Activated naive CD4-positive, alpha-beta T cell treated with anti-CD3 and anti-CD28 coated beads, Interleukin-2, amount 50 U/mL, for 24 hours (primary cell): ENCODE measurements around the gene CHMP6.

ENCODE experiments used
- H3K27ac Mint-ChIP-seq: one replicate; pipeline ENCODE4 v1.8.0; 2021; ENCODE audit warnings: mild to moderate bottlenecking, mixed read lengths
- H3K27me3 Mint-ChIP-seq: one replicate; pipeline ENCODE4 v1.8.0; 2021; ENCODE audit warnings: mixed read lengths
- H3K36me3 Mint-ChIP-seq: one replicate; pipeline ENCODE4 v1.8.0; 2021; ENCODE audit warnings: mixed read lengths
- H3K4me1 Mint-ChIP-seq: one replicate; pipeline ENCODE4 v1.8.0; 2021; ENCODE audit warnings: mixed read lengths
- H3K4me3 Mint-ChIP-seq: one replicate; pipeline ENCODE4 v1.8.0; 2021; ENCODE audit warnings: mild to moderate bottlenecking, mixed read lengths
- H3K9me3 Mint-ChIP-seq: one replicate; pipeline ENCODE4 v1.8.0; 2021; ENCODE audit warnings: mixed read lengths

CHMP6 gene

DNA sequence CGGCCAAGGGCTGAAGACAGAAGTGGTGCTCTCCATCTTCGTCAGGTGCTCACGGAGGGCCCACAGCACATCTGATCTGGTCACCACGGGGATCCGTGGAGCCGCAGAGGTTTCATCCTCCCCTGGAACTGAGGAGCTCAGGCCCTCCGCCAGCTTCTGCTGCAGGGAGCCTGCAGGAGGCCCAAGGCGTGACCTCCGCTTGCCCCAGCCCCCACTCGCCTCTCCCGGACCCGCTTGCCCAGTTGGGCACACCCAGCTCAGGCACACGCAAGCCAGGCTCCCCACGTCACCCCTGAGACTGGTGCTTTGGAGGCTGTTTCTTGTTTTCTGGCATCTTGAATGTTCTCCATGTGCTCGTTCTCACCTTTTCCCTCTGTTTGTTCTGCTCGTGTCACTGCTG is 39.4 kb upstream of the CHMP6 start:
- Mint-ChIP-seq H3K27me3 (no peaks in the 10 kb centered on the region), H3K27ac (peak overlapping the region; percentile 17), H3K4me3 (no peak overlapping the region), H3K9me3 (no peaks in the 10 kb centered on the region), H3K36me3 (peaks cover 6% of the 10 kb centered on the region), H3K4me1 (no peaks in the 10 kb centered on the region)

DNA sequence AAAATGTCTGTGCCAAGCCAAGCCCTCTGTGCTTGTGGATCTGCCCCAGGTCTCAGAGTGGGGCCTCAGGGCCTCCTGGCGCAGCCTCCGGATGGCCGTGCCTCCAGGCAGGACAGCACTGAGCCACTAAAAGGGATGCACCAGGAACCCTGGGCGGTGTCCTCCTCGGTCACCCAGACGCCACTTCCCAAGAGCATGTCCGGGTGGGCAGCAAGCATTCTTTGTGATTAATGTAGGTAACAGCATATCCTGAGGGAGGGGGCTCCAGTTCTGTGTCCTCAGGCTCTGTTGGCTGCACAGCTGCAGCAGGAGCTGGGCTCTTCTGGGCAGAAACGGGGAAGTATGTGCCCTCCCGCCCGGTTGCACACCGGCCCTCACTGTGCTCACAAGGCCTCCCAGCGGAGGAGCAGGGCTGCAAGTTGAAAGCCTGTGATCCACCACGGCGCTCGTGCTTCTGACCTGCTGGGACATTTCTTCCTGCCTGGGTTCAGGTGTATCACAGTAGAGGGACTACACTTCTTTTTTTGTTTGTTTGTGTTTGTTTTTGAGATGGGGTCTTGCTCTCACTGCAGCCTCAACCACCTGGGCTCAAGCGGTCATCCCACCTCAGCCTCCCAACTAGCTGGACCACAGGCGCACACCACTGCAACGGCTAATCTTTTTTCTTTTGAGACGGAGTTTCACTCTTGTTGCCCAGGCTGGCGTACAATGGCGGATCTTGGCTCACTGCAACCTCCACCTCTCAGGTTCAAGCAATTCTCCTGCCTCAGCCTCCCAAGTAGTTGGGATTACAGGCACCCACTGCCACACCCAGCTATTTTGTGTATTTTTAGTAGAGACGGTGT is 37.9 kb upstream of the CHMP6 start:
- Mint-ChIP-seq H3K36me3 (peaks cover 6% of the 10 kb centered on the region), H3K4me3 (no peak overlapping the region), H3K4me1 (no peaks in the 10 kb centered on the region), H3K9me3 (no peaks in the 10 kb centered on the region), H3K27me3 (no peaks in the 10 kb centered on the region), H3K27ac (no peak overlapping the region)

GRCh38 chr17:80955078-80955477 is 36.6 kb upstream of the CHMP6 start:
- Mint-ChIP-seq H3K4me3 (no peak overlapping the region), H3K36me3 (peaks cover 6% of the 10 kb centered on the region), H3K9me3 (no peaks in the 10 kb centered on the region), H3K27me3 (no peaks in the 10 kb centered on the region), H3K4me1 (no peaks in the 10 kb centered on the region), H3K27ac (no peak overlapping the region)

GRCh38 chr17:80955671-80956280 is 35.9 kb upstream of the CHMP6 start:
- no peaks in the 10 kb centered on the region for H3K9me3 Mint-ChIP-seq
- H3K27me3 Mint-ChIP-seq: no peaks in the 10 kb centered on the region
- H3K27ac Mint-ChIP-seq: peak overlapping the region; percentile 30

DNA sequence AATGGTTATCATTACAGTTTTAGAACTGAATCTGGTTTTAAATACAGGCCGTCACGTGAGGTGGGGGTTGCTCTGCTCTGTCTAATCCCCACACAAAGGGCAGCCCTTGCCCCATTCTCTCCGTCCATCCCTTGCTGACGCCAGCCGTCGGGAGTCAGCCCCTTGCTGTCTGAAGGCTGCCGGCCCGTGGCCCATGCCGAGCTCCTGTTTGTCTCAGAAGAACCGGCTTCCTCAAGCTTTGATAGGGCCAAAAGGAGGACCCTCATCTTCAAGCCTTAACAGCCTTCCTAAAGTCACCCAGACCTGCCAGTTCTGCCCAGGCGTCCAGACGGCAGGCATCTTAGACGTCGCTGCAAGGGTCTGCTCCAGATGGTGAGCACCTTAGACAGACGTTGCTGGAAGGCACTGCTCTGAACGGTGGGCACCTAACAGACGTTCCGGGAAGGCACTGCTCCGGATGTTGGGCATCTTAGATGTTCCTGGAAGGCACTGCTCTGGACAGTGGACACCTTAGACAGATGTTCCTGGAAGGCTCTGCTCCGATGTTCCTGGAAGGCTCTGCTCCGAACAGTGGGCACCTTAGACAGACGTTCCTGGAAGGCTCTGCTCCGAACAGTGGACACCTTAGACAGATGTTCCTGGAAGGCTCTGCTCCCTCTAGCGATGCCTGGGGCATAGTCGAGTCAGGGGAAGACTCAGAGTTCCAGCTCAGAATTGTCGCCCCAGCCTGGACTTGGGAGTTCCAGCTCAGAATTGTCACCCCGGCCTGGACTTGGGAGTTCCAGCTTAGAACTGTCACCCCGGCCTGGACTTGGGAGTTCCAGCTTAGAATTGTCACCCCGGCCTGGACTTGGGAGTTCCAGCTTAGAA is 35.1 kb upstream of the CHMP6 start:
- H3K4me3 Mint-ChIP-seq: no peak overlapping the region
- peaks cover 4% of the 10 kb centered on the region for H3K36me3 Mint-ChIP-seq
- H3K4me1 Mint-ChIP-seq: no peaks in the 10 kb centered on the region
- no peak overlapping the region for H3K27ac Mint-ChIP-seq
- no peaks in the 10 kb centered on the region for H3K27me3 Mint-ChIP-seq
- no peaks in the 10 kb centered on the region for H3K9me3 Mint-ChIP-seq

More at GRCh38 chr17:80955671-80956280, 35.9 kb upstream of the CHMP6 start:
- no peak overlapping the region for H3K4me3 Mint-ChIP-seq
- H3K4me1 Mint-ChIP-seq: no peaks in the 10 kb centered on the region
- peaks cover 4% of the 10 kb centered on the region for H3K36me3 Mint-ChIP-seq

DNA sequence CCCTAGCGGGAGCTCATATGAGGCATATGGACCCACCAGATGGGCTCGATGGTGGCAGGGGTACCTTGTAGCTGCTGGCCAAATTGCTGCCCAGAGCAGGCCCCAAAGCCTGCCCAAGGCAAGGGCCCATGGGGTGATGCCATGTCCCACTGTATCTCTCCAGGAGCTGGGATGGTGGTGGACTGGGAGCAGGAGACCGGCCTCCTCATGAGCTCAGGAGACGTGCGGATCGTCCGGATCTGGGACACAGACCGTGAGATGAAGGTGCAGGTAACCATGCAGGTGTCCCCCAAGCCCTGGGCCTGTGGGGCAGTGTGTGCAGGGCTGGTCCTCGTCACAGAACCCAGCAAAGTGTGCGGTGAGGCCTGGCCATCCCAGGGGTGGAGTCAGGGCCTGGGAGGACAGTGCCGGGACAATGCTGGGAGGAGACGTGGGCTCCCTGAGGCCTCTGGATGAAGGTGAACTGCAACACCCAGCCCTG is 34.1 kb upstream of the CHMP6 start:
- Mint-ChIP-seq H3K27ac (no peak overlapping the region), H3K4me1 (no peaks in the 10 kb centered on the region), H3K4me3 (no peak overlapping the region), H3K27me3 (no peaks in the 10 kb centered on the region), H3K36me3 (peaks cover 4% of the 10 kb centered on the region), H3K9me3 (no peaks in the 10 kb centered on the region)

GRCh38 chr17:80959330-80960036 is 32.2 kb upstream of the CHMP6 start:
- Mint-ChIP-seq H3K27me3 (no peaks in the 10 kb centered on the region), H3K36me3 (peaks cover 5% of the 10 kb centered on the region)

DNA sequence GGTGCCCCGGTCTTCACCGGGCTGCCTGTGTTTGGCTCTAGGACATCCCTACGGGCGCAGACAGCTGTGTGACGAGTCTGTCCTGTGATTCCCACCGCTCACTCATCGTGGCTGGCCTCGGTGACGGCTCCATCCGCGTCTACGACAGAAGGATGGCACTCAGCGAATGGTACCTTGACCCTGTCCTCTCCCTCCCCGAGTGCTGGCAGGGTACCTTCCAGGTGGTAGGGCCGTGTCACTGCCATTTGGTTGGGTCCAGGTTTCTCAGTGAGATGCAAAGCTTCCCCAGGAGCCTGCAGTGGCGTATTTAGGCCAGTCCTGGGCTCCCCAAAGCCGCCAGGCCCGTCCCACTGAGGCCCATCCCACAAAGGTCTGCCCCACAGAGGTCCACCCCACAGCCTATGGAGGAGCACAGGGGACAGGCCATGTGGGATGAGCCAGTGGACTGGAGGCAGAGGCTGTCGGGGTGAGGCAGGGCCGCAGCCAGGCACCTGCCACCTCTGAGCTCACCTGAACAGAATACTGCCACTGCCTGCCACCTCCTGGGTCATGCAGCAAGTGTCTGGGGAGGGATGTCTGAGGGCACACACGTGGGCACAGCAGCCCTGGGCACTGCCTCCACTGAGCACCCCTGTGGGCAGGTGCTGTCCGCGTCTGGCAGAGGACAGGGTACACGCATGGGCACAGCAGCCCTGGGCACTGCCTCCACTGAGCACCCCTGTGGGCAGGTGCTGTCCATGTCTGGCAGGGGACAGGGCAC is 31.4 kb upstream of the CHMP6 start:
- Mint-ChIP-seq H3K4me1 (no peaks in the 10 kb centered on the region), H3K27me3 (no peaks in the 10 kb centered on the region), H3K36me3 (peaks cover 6% of the 10 kb centered on the region), H3K9me3 (no peaks in the 10 kb centered on the region), H3K27ac (no peak overlapping the region), H3K4me3 (no peak overlapping the region)

More at GRCh38 chr17:80959330-80960036, 32.2 kb upstream of the CHMP6 start:
- H3K4me3 Mint-ChIP-seq: no peak overlapping the region
- H3K27ac Mint-ChIP-seq: no peak overlapping the region
- H3K4me1 Mint-ChIP-seq: no peaks in the 10 kb centered on the region
- H3K9me3 Mint-ChIP-seq: no peaks in the 10 kb centered on the region

DNA sequence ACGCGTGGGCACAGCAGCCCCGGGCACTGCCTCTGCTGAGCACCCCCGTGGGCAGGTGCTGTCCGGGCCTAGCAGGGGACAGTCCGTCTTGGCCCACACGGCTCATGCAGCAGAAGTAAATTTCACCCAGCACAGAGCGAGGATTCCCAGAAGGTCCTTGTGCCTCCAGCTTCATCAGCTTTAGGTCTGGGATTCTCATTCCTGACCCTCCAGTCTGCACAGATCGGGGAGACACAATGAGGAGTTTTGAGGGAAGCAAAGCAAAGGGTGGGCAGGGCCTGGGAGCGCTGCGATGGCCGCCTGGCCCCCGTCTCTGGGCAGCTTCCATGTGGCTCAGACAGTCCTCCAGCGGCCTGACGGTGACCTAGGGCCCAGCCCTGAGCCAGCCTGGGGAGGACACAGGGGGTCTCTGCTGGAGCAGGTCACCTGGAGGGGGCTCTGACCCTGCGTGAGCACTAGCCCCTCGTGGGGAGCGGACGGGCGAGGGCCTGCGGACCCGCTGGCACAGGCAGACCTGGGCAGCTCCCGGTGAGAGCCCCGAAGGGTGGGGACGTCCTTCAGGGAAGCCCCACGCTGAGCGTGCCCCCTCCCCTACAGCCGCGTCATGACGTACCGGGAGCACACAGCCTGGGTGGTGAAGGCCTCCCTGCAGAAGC is 30.7 kb upstream of the CHMP6 start:
- Mint-ChIP-seq H3K4me1 (no peaks in the 10 kb centered on the region), H3K4me3 (no peak overlapping the region), H3K27ac (no peak overlapping the region), H3K27me3 (no peaks in the 10 kb centered on the region), H3K36me3 (peaks cover 8% of the 10 kb centered on the region), H3K9me3 (no peaks in the 10 kb centered on the region)

DNA sequence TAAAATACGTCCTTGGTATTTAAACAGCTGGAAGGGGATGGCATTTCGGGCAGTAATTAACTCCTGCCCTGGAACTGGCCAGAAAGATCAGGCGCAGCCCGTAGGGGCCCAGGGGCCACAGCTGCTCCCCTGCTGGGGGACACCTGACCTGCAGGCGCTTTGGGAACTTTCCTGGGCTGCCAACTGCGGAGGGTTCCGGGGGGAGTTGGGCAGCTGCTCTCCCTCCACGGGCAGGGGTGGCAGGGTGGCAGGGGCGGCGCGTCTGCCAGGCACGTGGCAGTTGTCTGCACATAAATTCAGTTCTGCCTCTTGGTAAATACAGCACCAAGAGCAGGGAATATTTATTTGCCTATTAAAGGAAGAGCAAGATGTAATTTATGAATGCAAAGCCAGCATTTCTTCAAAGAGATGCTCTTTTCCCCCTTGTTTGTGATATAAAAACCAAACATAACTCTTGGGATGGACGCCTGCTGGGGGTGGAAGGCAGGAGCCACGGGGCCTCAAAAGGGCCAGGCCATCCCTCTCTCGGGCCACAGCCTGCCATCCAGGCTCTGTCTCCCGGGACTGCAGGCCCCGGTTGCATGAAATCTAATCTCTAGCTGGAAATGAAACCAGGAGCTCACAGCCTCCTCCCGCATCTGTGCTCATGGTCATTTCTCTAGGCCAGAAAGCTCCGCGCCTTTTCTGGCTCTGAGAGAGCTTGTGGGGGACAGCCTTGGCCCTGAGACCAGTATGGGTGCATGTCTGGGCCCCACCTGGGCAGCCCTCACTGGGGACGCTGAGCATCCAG is 29.9 kb upstream of the CHMP6 start:
- Mint-ChIP-seq H3K4me1 (no peaks in the 10 kb centered on the region), H3K27ac (no peak overlapping the region), H3K27me3 (no peaks in the 10 kb centered on the region), H3K9me3 (no peaks in the 10 kb centered on the region), H3K4me3 (no peak overlapping the region), H3K36me3 (peaks cover 8% of the 10 kb centered on the region)

DNA sequence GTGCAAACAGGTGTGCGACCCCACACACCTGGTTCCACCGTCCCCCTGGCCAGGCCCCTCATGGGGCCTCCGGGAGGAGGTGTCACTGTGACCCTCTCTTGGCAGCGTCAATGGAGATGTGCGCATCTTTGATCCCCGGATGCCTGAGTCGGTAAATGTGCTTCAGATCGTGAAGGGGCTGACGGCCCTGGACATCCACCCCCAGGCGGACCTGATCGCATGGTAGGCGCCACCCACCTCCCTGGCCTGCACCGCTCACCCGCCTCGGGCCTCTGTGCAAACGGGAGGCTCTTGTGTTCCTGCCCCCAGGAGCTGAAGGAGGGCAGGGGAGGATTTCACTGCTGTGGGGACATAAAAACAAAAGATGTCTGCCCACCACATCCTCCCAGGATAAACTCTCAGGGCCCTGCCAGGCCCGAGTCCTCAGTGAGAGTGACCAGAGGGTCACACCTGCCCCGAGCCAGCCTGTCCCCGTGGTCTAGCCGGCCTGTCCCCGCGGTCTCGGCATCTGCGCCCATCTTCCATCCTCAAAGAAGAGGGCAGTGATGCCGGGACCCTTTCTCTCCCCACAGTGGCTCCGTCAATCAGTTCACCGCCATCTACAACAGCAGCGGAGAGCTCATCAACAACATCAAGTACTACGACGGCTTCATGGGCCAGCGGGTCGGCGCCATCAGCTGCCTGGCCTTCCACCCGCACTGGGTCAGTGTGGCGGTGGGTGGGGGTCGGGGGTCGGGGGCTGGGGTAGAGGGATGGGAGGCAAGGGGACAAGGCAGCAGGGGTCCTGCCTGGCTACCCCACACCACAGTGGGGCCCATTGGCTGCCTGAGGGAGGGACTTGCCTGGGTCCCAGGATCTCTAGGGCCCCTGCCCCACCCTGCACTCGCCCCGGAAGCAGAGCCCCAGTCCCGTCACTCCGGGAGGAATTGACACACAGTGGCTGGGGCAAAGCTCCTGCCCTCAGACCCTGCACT is 29.0 kb upstream of the CHMP6 start:
- H3K4me3 Mint-ChIP-seq: no peak overlapping the region
- H3K4me1 Mint-ChIP-seq: no peaks in the 10 kb centered on the region
- H3K27me3 Mint-ChIP-seq: no peaks in the 10 kb centered on the region
- no peaks in the 10 kb centered on the region for H3K9me3 Mint-ChIP-seq
- H3K27ac Mint-ChIP-seq: no peak overlapping the region
- H3K36me3 Mint-ChIP-seq: peaks cover 8% of the 10 kb centered on the region

- no peaks in the 10 kb centered on the region for H3K27me3 Mint-ChIP-seq
- H3K27ac Mint-ChIP-seq: no peak overlapping the region
- H3K9me3 Mint-ChIP-seq: no peaks in the 10 kb centered on the region
- peaks cover 8% of the 10 kb centered on the region for H3K36me3 Mint-ChIP-seq
- no peaks in the 10 kb centered on the region for H3K4me1 Mint-ChIP-seq
- H3K4me3 Mint-ChIP-seq: no peak overlapping the region
These were observed 27.7 kb upstream of the CHMP6 start for GRCh38 chr17:80963812-80964543.
